HEK293 (cell line): ENCODE results near the gene IGF2R.

Experiments used
- ZNF311 ChIP-seq: fragments of 450-650 bp; formaldehyde crosslinking; IDR thresholded peaks from 2 replicates; pipeline ENCODE4 v1.5.1; 2017; ENCODE audit warnings: missing biosample characterization, missing genetic modification characterization, borderline replicate concordance
- ZNF530 ChIP-seq: fragments of 450-650 bp; formaldehyde crosslinking; IDR thresholded peaks from 2 replicates; pipeline ENCODE4 v1.5.1; 2016; ENCODE audit warnings: low read depth, missing biosample characterization, missing genetic modification characterization

- no peak for TF ChIP-seq ZNF530
- no peak for TF ChIP-seq ZNF311 (tag by site-specific recombination)
Measured at GRCh38 chr6:159948199-159948598, 20.7 kb upstream of the IGF2R start.
